H1 (cell line): ENCODE measurements around the gene KIAA1328. TPM values are rescaled to one million over a fixed set of nuclear protein-coding genes. Genes with fewer than 3 reads are reported as not detected.

Experiments
- GABPA ChIP-seq: IDR thresholded peaks from 2 replicates; pipeline ENCODE4 v1.6.1; 2011; ENCODE audit warnings: mild to moderate bottlenecking, low read length, moderate library complexity, borderline replicate concordance; ENCODE audit not compliant: insufficient read depth
- KDM1A ChIP-seq: fragments of 200-600, 300-600 bp; sonication (generic); IDR thresholded peaks from 2 replicates; pipeline ENCODE4 v1.7.1; 2016; ENCODE audit warnings: mild to moderate bottlenecking, low read length, borderline replicate concordance
- POLR2A ChIP-seq, 2 experiments: IDR thresholded peaks; 1 replicate in 1 of 2; 2 replicates in 1 of 2; pipeline ENCODE4 v1.6.1; 2011; ENCODE audit warnings: low read depth in 2 of 2, low read length in 2 of 2, mild to moderate bottlenecking in 2 of 2; ENCODE audit errors: control extremely low read depth in 1 of 2
- RFX5 ChIP-seq: IDR thresholded peaks from 2 replicates; pipeline ENCODE4 v1.6.1; 2011; ENCODE audit warnings: low read depth, low read length, improper control_type of control experiment, borderline replicate concordance
- RXRA ChIP-seq: IDR thresholded peaks from 2 replicates; pipeline ENCODE4 v1.6.1; 2011; ENCODE audit warnings: low read depth, mild to moderate bottlenecking, low read length, moderate library complexity; ENCODE audit not compliant: insufficient read depth
- SIX5 ChIP-seq: IDR thresholded peaks from 2 replicates; pipeline ENCODE4 v1.6.1; 2011; ENCODE audit warnings: mild to moderate bottlenecking, low read depth, low read length
- SP4 ChIP-seq: IDR thresholded peaks from 2 replicates; pipeline ENCODE4 v1.6.1; 2012; ENCODE audit warnings: low read length, inconsistent platforms
- TEAD4 ChIP-seq: IDR thresholded peaks from 2 replicates; pipeline ENCODE4 v1.6.1; 2012; ENCODE audit warnings: low read depth, low read length, inconsistent platforms, mixed read lengths
- polyA plus RNA-seq, 7 experiments: library from polyadenylated mRNA; depleted of rRNA in 3 of 7; stranded (reverse) in 5 of 7; unstranded in 2 of 7; fragments of >200 nt in 5 of 7; fragments of 200-250 nt in 2 of 7; gene quantifications; 1 replicate in 5 of 7; 2 replicates in 1 of 7; 4 replicates in 1 of 7; pipeline versions ENCODE4 v1.2.1 to v1.2.3, GENCODE V29; 2011 to 2013; ENCODE audit warnings: missing spikeins in 2 of 7, mixed read lengths in 2 of 7
- total RNA-seq: library from RNA; stranded (reverse); fragmentation: NEBNext Ultra II Directional; extraction: Animal tissue kit (Norgen Biotek cat#: 25700); gene quantifications from 2 replicates; pipeline ENCODE4 v1.2.1, GENCODE V29; 2021
- TF ChIP-seq, protein P1 (sequence below): fragments of 300-600 bp; sonication (generic); IDR thresholded peaks from 2 replicates; pipeline ENCODE4 v1.7.1; 2012; ENCODE audit warnings: low read length, moderate library complexity, mild to moderate bottlenecking, inconsistent platforms; ENCODE audit not compliant: insufficient replicate concordance
- TF ChIP-seq, protein P2 (sequence below): IDR thresholded peaks from 2 replicates; pipeline ENCODE4 v1.6.1; 2012; ENCODE audit warnings: low read length, inconsistent platforms

KIAA1328 gene
- total and polyA plus RNA-seq, 2 of the 8 experiments (the other 6 are each of a cell fraction or from before 2014, with no cell fraction given) = 2.6 to 5.7 TPM

DNA sequence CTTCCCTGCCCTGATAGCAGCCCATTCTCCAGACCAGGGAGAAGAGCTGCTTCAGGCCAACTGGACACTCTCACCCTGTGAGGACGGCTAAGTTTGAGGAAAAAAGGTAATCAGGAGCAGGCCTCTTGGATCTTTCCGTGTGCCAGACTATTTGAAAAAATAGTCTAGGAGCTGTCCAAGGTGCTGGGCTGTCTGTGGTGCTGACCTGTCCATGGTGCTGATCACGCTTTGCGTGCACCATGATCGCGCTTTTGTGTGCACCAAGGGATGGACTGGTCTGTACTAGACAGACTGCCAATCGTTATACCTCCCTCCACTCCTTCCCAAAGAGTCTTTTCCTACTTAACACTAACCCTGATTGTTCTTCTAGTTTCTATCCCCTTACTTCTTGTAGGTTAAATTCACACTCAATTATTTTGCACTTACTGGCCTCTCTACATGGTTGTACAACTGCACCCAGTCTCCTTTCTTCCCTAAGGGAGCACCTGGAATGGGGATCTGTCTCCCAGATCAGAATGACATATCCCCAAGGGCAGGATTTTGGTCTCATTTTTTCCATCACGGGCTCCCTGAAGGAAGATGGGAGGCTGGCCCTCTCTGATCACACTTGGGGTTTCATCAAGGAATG, 441.2 kb downstream of the KIAA1328 start (continued):
- TF ChIP-seq, protein P1, sequence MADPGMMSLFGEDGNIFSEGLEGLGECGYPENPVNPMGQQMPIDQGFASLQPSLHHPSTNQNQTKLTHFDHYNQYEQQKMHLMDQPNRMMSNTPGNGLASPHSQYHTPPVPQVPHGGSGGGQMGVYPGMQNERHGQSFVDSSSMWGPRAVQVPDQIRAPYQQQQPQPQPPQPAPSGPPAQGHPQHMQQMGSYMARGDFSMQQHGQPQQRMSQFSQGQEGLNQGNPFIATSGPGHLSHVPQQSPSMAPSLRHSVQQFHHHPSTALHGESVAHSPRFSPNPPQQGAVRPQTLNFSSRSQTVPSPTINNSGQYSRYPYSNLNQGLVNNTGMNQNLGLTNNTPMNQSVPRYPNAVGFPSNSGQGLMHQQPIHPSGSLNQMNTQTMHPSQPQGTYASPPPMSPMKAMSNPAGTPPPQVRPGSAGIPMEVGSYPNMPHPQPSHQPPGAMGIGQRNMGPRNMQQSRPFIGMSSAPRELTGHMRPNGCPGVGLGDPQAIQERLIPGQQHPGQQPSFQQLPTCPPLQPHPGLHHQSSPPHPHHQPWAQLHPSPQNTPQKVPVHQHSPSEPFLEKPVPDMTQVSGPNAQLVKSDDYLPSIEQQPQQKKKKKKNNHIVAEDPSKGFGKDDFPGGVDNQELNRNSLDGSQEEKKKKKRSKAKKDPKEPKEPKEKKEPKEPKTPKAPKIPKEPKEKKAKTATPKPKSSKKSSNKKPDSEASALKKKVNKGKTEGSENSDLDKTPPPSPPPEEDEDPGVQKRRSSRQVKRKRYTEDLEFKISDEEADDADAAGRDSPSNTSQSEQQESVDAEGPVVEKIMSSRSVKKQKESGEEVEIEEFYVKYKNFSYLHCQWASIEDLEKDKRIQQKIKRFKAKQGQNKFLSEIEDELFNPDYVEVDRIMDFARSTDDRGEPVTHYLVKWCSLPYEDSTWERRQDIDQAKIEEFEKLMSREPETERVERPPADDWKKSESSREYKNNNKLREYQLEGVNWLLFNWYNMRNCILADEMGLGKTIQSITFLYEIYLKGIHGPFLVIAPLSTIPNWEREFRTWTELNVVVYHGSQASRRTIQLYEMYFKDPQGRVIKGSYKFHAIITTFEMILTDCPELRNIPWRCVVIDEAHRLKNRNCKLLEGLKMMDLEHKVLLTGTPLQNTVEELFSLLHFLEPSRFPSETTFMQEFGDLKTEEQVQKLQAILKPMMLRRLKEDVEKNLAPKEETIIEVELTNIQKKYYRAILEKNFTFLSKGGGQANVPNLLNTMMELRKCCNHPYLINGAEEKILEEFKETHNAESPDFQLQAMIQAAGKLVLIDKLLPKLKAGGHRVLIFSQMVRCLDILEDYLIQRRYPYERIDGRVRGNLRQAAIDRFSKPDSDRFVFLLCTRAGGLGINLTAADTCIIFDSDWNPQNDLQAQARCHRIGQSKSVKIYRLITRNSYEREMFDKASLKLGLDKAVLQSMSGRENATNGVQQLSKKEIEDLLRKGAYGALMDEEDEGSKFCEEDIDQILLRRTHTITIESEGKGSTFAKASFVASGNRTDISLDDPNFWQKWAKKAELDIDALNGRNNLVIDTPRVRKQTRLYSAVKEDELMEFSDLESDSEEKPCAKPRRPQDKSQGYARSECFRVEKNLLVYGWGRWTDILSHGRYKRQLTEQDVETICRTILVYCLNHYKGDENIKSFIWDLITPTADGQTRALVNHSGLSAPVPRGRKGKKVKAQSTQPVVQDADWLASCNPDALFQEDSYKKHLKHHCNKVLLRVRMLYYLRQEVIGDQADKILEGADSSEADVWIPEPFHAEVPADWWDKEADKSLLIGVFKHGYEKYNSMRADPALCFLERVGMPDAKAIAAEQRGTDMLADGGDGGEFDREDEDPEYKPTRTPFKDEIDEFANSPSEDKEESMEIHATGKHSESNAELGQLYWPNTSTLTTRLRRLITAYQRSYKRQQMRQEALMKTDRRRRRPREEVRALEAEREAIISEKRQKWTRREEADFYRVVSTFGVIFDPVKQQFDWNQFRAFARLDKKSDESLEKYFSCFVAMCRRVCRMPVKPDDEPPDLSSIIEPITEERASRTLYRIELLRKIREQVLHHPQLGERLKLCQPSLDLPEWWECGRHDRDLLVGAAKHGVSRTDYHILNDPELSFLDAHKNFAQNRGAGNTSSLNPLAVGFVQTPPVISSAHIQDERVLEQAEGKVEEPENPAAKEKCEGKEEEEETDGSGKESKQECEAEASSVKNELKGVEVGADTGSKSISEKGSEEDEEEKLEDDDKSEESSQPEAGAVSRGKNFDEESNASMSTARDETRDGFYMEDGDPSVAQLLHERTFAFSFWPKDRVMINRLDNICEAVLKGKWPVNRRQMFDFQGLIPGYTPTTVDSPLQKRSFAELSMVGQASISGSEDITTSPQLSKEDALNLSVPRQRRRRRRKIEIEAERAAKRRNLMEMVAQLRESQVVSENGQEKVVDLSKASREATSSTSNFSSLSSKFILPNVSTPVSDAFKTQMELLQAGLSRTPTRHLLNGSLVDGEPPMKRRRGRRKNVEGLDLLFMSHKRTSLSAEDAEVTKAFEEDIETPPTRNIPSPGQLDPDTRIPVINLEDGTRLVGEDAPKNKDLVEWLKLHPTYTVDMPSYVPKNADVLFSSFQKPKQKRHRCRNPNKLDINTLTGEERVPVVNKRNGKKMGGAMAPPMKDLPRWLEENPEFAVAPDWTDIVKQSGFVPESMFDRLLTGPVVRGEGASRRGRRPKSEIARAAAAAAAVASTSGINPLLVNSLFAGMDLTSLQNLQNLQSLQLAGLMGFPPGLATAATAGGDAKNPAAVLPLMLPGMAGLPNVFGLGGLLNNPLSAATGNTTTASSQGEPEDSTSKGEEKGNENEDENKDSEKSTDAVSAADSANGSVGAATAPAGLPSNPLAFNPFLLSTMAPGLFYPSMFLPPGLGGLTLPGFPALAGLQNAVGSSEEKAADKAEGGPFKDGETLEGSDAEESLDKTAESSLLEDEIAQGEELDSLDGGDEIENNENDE = no peak
- TF ChIP-seq RFX5 = no peak; the same call in 1 of the 2 replicates
- TF ChIP-seq GABPA = no peak; the same call in 1 of the 2 replicates
- no peak for TF ChIP-seq KDM1A
- TF ChIP-seq, protein P2, sequence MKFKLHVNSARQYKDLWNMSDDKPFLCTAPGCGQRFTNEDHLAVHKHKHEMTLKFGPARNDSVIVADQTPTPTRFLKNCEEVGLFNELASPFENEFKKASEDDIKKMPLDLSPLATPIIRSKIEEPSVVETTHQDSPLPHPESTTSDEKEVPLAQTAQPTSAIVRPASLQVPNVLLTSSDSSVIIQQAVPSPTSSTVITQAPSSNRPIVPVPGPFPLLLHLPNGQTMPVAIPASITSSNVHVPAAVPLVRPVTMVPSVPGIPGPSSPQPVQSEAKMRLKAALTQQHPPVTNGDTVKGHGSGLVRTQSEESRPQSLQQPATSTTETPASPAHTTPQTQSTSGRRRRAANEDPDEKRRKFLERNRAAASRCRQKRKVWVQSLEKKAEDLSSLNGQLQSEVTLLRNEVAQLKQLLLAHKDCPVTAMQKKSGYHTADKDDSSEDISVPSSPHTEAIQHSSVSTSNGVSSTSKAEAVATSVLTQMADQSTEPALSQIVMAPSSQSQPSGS = no peak
- no peak for TF ChIP-seq SP4
- TF ChIP-seq TEAD4 = peak; percentile 77
- TF ChIP-seq SIX5 = no peak
- no peak for TF ChIP-seq RXRA
- no peak for TF ChIP-seq POLR2A (IDR thresholded peaks at IDR 0.05; ENCODE audit: control extremely low read depth in 1 of 2, low read depth in 2 of 2, low read length in 2 of 2)
